Kidney (tissue), 14 donors: Measurements from ENCODE around the gene MXI1. TPM values are rescaled to one million over a fixed set of nuclear protein-coding genes. Genes with fewer than 3 reads are reported as not detected.
"Not testable (repeated sequence)": the region's sequence is repeated elsewhere in the genome, so short reads cannot be mapped to it uniquely, and the experiment has no call there.

Experiments used
- DNase-seq, 5 donors: peaks; one replicate each; pipeline ENCODE4 v3.0.0-alpha.2; 2013 to 2020
- FAIRE-seq: peaks from 2 replicates; lab custom pipeline; 2012; peaks lifted over from hg19 to GRCh38; lab: Jason Lieb, UNC
- H3K27ac ChIP-seq, 2 donors: one replicate each; pipeline ENCODE4 v1.7.0; 2013; ENCODE audit warnings: low read depth in 2 of 2, low read length in 2 of 2, inconsistent platforms in 1 of 2
- H3K27me3 ChIP-seq: one replicate; pipeline ENCODE4 v1.7.1; 2013; ENCODE audit warnings: low read length, inconsistent platforms; ENCODE audit not compliant: control insufficient read depth, insufficient read depth
- H3K36me3 ChIP-seq, 3 donors: one replicate each; pipeline versions ENCODE4 v1.7.0 to v1.7.1; 2013; ENCODE audit warnings: low read length in 3 of 3, control low read depth in 1 of 3, inconsistent platforms in 1 of 3; ENCODE audit not compliant: insufficient read depth in 3 of 3, control insufficient read depth in 2 of 3
- H3K4me1 ChIP-seq, 3 donors: one replicate each; pipeline versions ENCODE4 v1.7.0 to v1.7.1; 2013; ENCODE audit warnings: low read length in 3 of 3, inconsistent platforms in 1 of 3, low read depth in 1 of 3; ENCODE audit not compliant: control insufficient read depth in 2 of 3, insufficient read depth in 2 of 3
- H3K4me3 ChIP-seq, 3 donors: one replicate each; pipeline versions ENCODE4 v1.7.0 to v1.8.1; 2013; ENCODE audit warnings: low read length in 3 of 3, control low read depth in 1 of 3, inconsistent platforms in 1 of 3
- H3K9ac ChIP-seq, 3 donors: one replicate each; pipeline versions ENCODE4 v1.7.0 to v1.7.1; 2013; ENCODE audit warnings: low read length in 3 of 3, control low read depth in 1 of 3, inconsistent platforms in 1 of 3
- H3K9me3 ChIP-seq, 3 donors: one replicate each; pipeline versions ENCODE4 v1.7.0 to v1.7.1; 2013; ENCODE audit warnings: low read length in 3 of 3, control low read depth in 1 of 3, inconsistent platforms in 1 of 3; ENCODE audit not compliant: control insufficient read depth in 2 of 3, insufficient read depth in 1 of 3
- CTCF ChIP-seq: IDR thresholded peaks from 3 replicates; pipeline ENCODE4 v1.5.1; 2012; ENCODE audit warnings: mild to moderate bottlenecking, moderate library complexity, borderline replicate concordance; ENCODE audit not compliant: insufficient read depth; ENCODE audit errors: extremely low read depth
- intact Hi-C: fragments of 100-400 bp; cut with DNase I; formaldehyde crosslinking; loops from one replicate; pipeline ENCODE4 v1.11.1; 2022
- polyA plus RNA-seq: library from polyadenylated mRNA; stranded (reverse); fragments of 350-450 nt; fragmentation: Illumina TruSeq; extraction: RNeasy Lipid Tissue Mini Kit (QIAGEN cat#74804); gene quantifications from one replicate; pipeline ENCODE4 v1.2.3, GENCODE V29; 2014; ENCODE audit warnings: low read depth, low replicate concordance; ENCODE audit not compliant: insufficient read depth
- total RNA-seq: library from RNA; stranded (reverse); fragmentation: NEBNext Ultra II Directional; extraction: Animal tissue kit (Norgen Biotek cat#: 25700); gene quantifications from one replicate; pipeline ENCODE4 v1.2.1, GENCODE V29; 2021
- donor health status: control.
- donor health status: control.
- donor health status: control.
- donor health status: control.
- donor health status: control.
- donor health status: DM: yes; HTN: yes; CAD: no.
- donor health status: Normal renal cell carcinoma (clear cell type).

MXI1 gene
- total and polyA plus RNA-seq, 2 donors from 2014 or later, result 27.6 to 29.0 TPM

- Histone ChIP-seq H3K36me3 (no peaks in the 10 kb centered on the region), H3K27ac (no peak overlapping the region), H3K27me3 (no peaks in the 10 kb centered on the region), H3K9ac (no peak overlapping the region), H3K4me1 (no peaks in the 10 kb centered on the region), H3K4me3 (no peak overlapping the region), H3K9me3 (no peaks in the 10 kb centered on the region)
- intact Hi-C loops, result no loop called here
- DNase-seq, result no peak
- no peak for FAIRE-seq
- TF ChIP-seq CTCF, result no peak
Measured at GRCh38 chr10:110190170-110190569, 17.2 kb upstream of the MXI1 start.

GRCh38 chr10:110192552-110192951 is 14.9 kb upstream of the MXI1 start:
- DNase-seq (no peak), FAIRE-seq (no peak)
- H3K27ac ChIP-seq, result no peak overlapping the region
- no peak for TF ChIP-seq CTCF
- no peaks in the 10 kb centered on the region for H3K9me3 ChIP-seq
- H3K27me3 ChIP-seq, result no peaks in the 10 kb centered on the region
- no peak overlapping the region for H3K9ac ChIP-seq
- H3K4me1 ChIP-seq, result no peaks in the 10 kb centered on the region
- no peak overlapping the region for H3K4me3 ChIP-seq
- no peaks in the 10 kb centered on the region for H3K36me3 ChIP-seq
- intact Hi-C loops, result no loop called here

GRCh38 chr10:110200503-110200902 is 6.9 kb upstream of the MXI1 start:
- Histone ChIP-seq H3K27me3 (no peaks in the 10 kb centered on the region), H3K9ac (no peak overlapping the region), H3K4me3 (no peak overlapping the region), H3K27ac (no peak overlapping the region), H3K4me1 (no peaks in the 10 kb centered on the region), H3K36me3 (no peaks in the 10 kb centered on the region), H3K9me3 (no peaks in the 10 kb centered on the region)
- DNase-seq (no peak), FAIRE-seq (no peak)
- intact Hi-C loops, result loop anchor here (10.0 kb wide), 1 partner anchor 66 kb away; no protein-coding TSS in a partner anchor
- no peak for TF ChIP-seq CTCF

GRCh38 chr10:110201046-110201445 is 6.4 kb upstream of the MXI1 start:
- intact Hi-C loops, result loop anchor here (10.0 kb wide), 1 partner anchor 66 kb away; no protein-coding TSS in a partner anchor
- not testable (repeated sequence) for H3K9me3 ChIP-seq, H3K9ac ChIP-seq, DNase-seq, H3K4me3 ChIP-seq, H3K27me3 ChIP-seq, H3K27ac ChIP-seq, FAIRE-seq, H3K36me3 ChIP-seq, H3K4me1 ChIP-seq
